HG02571 (cell line): ENCODE data around the gene CNTRL.
"Not testable (repeated sequence)": the region's sequence is repeated elsewhere in the genome, so short reads cannot be mapped to it uniquely, and the experiment has no call there.

Experiments
- ATAC-seq: cut with Tn5 transposase; IDR thresholded peaks from one replicate; pipeline ENCODE4 v1.9.1; 2021; ENCODE audit warnings: mild to moderate bottlenecking, moderate library complexity; ENCODE audit not compliant: unreplicated experiment

CNTRL gene

DNA sequence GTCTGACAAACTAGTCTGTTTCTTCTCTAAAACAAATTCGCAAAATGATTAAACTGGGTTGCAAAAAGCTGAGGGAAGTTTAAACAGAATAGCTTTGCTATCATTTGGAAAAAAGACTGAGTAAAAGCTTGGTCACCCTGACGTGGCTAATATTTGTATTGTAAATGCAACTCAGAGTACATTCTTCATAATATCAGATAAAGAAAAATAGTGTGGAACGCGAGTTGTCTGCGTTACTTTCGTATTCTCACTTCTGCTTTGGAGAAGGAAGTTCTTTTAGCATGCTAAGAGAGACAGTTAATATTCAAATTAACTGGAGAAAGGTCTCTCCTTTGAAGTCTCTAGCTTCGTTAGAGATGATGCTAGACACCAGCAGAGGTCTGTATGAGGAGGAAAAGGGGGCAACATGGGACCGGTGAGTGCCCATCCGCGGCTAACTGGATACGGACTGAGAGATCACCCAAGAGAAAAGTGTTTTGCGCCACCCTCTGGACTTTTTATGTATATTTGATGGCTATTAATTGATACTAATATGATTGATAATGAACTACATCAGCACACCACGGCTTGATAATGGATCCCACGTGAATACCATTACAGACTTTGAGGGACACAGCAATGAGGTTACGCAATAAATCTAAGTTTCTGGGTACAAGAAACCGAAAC is 2.9 kb upstream of the CNTRL start:
- no peak for ATAC-seq

DNA sequence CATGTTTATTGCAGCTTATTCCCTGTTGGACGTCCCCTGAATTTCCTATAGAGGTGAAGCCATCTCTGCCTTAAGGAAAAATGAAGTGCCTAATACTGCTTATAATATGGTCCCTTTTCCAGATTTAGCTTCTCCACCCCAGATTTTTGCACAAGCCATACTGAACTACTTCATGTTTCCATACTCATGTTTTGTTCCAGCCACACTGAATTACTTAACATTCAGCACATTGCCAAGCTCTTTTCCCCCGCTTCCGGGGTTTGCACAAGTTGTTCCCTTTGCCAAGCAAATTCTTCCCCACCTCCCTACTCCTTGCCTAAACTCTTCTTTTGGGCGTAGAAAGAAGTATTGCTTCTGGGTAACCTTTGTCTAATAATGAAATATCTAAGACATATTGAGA is 1.7 kb upstream of the CNTRL start:
- ATAC-seq: no peak

DNA sequence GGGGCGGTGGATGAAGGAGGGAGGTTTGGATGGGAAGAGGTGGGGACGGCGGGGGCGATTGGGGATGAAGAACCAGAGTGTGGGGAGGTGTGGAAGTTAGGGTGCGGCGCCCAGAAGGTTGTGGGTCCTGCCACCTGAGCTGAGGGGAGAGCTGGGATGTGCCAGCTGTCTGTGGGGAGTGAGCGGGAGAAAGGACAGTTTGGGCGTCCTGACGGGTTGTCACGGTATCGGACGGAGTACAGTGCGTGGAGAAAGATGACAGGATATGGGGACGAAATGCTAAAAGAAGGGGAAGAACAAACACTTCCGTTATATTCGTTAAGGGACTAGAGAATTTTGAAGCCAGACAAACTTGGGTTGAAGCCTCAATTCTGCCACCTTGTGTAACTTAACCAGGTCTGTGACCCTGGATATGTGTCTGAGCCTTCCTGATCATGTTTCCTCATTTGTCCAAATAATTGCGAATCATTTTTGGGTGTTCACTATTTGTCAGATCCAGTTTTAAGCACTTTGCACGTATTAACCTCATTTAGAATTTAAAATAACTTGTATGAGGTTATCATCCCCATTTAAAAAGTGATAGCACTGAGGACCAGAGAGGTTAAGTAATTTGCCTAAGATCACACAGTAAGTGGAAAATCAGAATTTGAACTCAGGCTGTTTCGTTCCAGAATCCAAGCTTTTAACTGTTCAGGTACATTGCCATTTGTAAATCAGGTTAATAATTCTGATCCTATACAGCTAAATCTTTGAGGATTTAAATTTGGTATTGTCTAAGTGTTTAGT is 689 bp downstream of the CNTRL start:
- ATAC-seq: peak; percentile 8

DNA sequence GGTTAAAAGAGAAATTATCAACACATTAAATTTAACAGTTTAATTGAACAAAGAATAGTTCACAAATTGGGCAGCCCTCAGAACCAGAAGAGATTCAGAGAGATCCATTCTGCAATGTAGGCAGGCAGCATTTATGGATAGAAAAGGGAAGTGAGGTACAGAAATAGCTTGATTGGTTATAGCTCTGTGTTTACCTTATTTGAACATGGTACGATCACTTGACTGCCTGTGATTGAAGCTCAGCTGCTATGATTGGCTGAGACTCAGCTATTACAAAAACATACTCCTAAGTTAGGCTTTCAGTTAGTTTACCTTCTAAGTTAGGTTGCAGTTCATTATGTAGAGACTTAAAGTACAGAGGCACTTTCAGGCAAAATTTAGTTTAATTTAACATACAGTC is 7.3 kb downstream of the CNTRL start:
- no peak for ATAC-seq

DNA sequence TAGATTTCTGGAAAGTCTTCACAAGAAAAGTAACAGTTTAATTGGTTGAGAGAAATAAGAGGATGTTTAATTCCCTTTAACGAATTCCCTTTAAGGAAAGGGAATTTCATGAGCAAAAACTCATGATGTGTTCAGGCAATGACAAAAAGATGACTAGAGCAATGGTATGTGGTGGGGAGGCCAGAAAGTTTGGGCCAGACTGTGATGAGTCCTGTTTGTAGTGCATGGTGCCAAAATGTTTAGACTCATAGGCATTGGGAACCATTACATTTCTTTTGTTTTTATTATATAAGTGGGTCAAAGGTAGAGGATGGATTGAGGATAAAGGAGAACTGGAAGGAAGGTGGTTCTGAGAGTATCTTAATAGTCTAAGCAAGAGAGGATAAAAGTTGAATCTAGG is 10.9 kb downstream of the CNTRL start:
- ATAC-seq: no peak

DNA sequence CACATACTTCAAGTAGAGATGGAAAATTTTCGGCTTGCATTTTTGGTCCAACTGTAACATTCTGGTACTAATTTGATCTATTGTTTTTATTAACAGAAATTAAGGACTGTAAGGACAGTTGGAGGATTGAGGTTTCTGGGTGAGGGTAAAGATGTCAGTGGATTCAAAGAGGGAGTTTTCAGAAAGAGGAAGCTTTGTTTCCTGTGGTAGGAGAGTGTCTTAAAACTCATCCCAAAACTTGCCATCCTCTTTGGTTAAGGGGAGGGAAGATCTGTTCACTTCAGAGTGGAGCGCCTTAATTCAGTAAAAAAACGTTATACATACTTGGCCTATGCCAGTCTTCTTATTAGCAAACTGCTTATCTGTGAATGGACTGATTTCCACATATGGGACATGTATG is 13.8 kb downstream of the CNTRL start:
- no peak for ATAC-seq

DNA sequence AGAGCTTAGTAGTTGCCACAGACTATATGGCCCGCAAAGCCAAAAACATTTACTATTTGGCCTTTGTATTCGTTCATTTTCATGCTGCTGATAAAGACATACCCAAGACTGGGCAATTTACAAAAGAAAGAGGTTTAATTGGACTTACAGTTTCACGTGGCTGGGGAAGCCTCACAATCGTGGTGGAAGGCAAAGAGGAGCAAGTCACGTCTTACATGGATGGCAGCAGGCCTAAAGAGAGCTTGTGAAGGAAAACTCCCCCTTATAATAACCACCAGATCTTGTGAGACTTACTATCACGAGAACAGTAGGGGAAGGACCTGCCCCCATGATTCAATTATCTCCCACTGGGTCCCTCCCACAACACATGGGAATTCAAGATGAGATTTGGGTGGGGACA is 16.0 kb downstream of the CNTRL start:
- ATAC-seq: not testable (repeated sequence)

DNA sequence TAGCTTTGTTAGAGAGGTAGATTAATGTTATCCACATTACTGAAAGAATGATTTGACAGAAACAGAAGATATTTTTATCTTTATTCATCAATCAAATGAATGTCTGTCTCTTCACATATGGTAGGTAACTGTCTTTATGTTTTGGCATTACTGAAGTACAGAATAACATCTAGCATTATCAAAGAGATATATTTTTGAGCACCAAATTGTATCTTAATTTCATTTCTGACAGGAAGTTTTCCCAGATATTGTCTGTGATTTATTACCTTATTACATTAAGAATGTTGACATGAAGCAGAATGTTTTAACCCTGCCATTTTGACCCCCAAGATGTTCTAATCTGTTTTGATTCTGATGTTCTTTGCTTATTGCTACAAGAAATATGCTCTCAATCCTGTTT is 20.3 kb downstream of the CNTRL start:
- ATAC-seq: no peak

DNA sequence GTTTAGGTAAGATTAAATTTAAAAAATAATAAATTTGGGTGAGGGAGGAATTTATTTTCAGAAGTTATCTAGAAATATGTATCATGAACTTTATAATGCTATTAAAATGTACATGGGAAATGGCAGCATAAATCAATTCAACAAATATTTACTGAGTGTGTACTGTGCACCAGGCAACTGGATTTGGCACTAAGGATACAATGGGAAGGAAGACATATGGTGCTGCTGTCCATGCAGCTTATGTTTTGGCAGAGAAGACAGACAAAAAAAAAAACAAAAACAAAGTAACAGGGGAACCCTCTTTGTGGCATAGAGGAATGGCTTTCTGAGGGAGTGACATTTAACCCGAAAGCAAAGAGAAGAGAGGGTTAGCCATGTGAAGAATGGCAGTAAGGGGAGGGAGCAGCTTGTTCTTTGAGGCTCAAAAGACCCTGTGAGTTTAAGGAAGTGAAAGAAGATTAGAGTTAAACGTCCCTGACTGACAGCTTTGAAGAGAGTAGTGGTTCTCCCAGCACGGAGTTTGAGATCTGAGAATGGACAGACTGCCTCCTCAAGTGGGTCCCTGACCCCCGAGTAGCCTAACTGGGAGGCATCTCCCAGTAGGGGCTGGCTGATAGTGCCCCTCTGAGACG is 23.9 kb downstream of the CNTRL start:
- ATAC-seq: no peak

DNA sequence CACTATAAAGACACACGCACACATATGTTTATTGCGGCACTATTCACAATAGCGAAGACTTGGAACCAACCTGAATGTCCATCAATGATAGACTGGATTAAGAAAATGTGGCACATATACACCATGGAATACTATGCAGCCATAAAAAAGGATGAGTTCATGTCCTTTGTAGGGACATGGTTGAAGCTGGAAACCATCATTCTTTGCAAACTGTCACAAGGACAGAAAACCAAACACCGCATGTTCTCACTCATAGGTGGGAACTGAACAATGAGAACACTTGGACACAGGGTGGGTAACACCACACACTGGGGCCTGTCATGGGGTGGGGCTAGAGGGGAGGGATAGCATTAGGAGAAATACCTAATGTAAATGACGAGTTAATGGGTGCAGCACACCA is 29.3 kb downstream of the CNTRL start:
- ATAC-seq: not testable (repeated sequence)

DNA sequence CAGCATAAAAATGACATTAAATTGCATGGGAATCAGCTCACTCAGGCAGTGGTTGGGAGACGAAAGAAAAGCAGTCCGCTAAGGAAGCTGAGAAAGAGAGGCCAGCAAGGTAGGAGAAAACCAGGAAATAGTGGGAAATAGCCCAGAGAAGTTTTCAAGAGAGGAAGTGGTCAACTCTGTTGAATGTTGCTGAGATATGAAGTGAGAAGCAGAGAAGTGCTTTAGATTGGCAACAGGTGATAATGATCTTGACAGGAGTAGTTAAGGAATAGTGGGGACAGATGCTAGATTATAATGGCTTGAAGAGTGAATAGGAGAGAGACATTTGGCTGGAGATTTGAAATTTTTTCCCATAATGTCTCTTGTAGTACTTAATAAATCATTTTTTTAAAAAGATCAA is 30.8 kb downstream of the CNTRL start:
- no peak for ATAC-seq

DNA sequence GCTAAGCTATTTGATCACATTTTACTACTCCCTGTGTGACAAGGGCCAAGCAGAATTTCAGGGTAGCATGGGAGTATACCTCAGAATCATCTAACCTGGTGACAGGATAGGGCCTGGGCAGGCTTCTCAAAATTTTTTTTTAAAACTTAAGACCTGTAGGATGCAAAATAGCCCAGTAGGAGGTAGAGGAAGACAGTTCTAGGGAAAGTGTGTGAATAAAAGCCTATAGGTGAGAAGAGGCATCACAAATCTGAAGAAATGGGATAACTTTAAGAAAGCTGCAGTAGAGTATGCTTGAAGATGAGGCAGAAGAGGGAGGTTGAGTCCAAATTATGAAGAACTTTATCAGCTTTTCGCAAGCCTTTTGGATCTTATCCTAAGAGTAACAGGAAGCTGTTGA is 32.3 kb downstream of the CNTRL start:
- ATAC-seq: no peak

DNA sequence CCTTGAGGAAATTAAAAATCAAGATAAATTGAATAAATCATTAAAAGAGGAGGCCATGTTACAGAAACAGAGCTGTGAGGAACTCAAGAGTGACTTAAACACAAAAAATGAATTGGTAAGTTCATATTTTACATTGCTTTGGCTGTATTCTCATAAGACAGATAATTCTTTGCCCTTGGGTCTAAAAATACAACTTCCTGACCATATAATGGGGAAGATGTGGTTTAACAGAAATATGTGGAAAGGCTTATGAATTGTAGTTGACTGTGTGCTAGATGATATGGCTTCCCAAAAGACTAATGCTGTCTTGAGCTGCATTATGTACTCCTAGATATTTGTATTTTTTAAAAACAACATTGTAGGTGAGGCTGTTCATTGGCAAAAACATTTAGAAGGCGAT is 33.1 kb downstream of the CNTRL start:
- ATAC-seq: no peak

DNA sequence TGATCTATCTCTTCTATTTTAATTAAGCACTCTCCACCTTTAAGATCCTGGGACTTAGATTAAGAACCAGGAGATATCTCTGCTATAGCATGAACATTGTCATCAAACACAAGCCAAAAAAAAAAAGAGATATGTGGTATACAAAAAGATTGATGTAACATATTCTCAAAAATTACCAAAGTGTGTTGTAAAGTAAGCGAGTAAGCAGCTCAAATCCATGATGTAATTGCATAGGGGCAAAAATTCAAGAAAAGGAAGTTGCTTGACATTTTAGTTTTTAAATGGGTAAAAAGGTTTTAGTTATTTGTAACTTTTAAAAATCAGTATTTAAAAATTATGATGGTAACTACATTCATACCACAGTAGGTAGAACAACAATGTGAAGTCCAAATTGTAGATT is 40.7 kb downstream of the CNTRL start:
- ATAC-seq: no peak

DNA sequence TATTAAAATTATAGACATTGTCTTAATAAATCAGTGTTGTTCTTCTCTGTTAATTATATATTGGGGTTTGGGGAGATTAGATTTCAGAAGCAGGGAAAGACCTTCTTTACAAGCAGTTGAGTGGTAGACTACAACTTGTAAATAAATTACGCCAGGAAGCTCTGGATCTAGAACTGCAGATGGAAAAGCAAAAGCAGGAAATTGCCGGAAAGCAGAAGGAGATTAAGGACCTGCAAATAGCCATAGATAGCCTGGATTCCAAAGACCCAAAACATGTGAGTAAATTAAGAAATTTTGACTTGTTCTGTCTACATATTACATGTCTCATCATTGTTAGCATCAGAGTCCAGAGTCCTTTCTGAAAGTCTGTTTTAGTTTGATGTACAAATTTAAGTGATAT is 43.5 kb downstream of the CNTRL start:
- no peak for ATAC-seq

DNA sequence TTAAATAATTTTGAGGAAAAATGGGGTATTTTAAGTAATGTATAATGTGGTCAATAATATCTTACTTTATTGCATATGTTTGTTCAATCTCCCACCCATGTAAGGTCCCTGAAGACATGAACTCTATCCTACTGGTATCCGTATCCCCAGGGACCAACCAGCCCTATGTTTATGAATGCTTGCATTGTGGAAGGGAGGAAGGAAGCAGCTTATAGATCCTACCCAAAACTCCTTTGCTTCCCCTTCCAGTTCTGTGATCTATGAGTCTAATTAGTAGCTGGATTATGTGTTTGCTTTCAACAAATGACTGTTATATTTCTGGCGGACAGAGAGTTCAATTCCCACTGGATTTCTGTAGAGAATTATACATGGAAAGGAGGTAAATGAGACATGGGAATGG is 45.6 kb downstream of the CNTRL start:
- ATAC-seq: no peak

DNA sequence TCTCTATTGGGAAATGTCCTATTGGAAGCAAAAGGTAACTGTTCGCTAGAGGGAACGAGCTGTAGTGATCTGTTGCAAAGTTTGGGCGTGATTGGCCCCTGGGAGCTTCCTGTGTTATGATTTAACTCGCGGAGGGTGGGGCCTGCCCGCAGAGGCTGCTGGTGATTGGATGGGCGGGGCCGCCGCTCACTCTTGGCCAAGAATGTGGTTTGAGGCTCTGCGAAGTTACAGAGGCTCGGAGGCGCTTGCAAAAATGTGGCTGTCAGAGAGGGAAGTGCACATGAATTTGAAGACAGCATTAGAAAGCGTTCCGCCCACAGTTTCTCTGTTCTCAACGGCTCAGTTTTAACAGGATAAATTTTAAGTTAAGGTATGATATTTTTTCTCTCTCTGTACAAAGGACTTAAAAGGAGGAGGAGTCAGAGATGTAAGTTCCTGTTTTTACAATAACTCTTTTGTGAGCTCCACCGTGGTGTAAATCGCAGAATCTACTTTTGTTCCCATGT is 46.9 kb downstream of the CNTRL start:
- ATAC-seq: peak; percentile 98

DNA sequence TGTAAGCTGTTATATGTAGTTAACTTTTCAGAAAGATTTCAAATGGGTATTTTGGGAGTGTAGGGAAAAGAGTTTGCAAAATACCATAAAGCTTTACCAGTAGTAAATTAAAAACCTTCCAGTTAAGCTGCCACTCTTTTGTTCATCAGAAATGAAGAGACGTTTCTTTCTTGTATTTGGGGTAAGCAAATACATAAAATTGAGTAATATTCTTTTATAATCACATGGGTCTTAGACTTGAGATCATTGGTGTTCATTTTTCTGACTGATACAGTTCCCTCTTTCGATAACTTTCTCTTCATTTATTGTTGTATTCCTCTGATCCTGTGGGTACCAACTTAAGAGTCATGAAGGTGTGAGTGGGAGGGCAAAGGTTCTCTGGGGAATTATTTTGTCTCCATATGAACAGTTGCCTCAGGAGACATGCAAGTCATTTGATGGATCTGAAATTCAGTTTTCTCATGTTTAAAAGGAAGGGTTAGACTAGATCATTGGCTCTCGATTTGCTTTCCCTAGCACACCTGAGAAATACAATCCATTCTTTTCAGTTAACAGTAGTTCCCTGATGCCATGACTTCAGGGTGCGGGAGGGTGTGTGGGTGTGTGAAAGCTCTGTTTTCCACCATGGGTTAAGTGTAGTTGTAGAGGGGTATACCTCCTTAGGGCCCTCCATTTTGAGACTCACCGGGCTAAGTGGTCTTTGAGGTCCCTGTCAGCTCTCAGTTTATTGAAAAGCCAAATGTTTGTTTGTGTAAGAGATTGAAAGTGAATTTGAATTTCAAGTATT is 47.7 kb downstream of the CNTRL start:
- no peak for ATAC-seq

DNA sequence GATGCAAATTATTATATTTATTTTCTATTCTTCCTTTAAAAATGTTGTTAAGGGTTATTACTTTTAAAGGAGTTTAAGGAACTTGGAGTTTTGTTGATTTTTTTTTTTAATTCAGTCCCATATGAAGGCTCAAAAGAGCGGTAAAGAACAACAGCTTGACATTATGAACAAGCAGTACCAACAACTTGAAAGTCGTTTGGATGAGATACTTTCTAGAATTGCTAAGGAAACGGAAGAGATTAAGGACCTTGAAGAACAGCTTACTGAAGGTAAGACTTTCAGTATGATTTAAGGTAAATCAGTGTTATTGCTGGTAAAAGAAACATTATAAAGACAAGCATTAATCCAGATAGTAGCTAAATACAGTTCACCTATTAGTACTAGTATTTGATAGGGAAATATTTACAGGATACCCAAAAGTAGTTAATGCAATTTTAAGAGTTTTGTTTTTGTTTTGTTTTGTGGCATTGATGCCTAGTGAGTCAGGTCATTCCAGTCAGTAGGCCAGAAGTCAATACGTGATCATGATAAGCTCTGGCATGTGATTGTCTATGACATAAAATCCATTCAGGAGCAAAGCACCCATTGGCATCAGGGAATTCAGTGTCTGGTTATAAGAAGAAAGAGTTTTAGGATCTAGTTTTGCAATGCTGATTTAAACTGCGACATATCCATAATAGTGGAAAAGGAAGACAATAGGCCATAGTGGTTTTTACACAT is 49.2 kb downstream of the CNTRL start:
- no peak for ATAC-seq

DNA sequence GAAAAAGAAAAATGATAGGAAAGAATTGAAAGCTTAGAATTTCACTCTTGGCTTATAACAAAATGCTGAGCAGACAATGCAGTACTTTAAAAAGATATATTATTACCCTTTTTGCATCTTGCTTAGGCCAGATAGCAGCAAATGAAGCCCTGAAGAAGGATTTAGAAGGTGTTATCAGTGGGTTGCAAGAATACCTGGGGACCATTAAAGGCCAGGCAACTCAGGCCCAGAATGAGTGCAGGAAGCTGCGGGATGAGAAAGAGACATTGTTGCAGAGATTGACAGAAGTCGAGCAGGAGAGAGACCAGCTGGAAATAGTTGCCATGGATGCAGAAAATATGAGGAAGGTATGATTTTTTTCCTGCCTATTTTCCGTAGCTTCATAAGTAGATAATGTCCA is 50.8 kb downstream of the CNTRL start:
- no peak for ATAC-seq

DNA sequence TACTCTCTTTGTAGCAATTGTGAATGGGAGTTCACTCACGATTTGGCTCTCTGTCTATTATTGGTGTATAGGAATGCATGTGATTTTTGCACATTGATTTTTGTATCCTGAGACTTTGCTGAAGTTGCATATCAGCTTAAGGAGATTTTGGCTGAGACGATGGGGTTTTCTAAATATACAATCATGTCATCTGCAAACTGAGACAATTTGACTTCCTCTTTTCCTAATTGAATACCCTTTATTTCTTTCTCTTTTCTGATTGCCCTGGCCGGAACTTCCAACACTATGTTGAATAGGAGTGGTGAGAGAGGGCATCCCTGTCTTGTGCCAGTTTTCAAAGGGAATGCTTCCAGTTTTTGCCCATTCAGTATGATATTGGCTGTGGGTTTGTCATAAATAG is 54.6 kb downstream of the CNTRL start:
- not testable (repeated sequence) for ATAC-seq
